H1 (cell line): ENCODE results near the gene LHX2. TPM values are rescaled to one million over a fixed set of nuclear protein-coding genes. Genes with fewer than 3 reads are reported as not detected.

Experiments used
- ATF3 ChIP-seq: IDR thresholded peaks from 2 replicates; pipeline ENCODE4 v1.6.1; 2011; ENCODE audit warnings: low read depth, mild to moderate bottlenecking, low read length; ENCODE audit not compliant: insufficient read depth
- CTBP2 ChIP-seq: IDR thresholded peaks from 2 replicates; pipeline ENCODE4 v1.7.0; 2011; ENCODE audit warnings: borderline replicate concordance, mild to moderate bottlenecking, moderate library complexity, mixed read lengths, low read length; ENCODE audit not compliant: insufficient read depth, insufficient read length
- SRF ChIP-seq: IDR thresholded peaks from 2 replicates; pipeline ENCODE4 v1.6.1; 2011; ENCODE audit warnings: mild to moderate bottlenecking, low read depth, low read length, moderate library complexity
- SUZ12 ChIP-seq: fragments of 200-600 bp; sonication (generic); IDR thresholded peaks from 2 replicates; pipeline ENCODE4 v1.6.1; 2012; ENCODE audit warnings: mild to moderate bottlenecking, inconsistent platforms, low read length, moderate library complexity, mixed read lengths
- polyA plus RNA-seq, 7 experiments: library from polyadenylated mRNA; depleted of rRNA in 3 of 7; stranded (reverse) in 5 of 7; unstranded in 2 of 7; fragments of >200 nt in 5 of 7; fragments of 200-250 nt in 2 of 7; gene quantifications; 1 replicate in 5 of 7; 2 replicates in 1 of 7; 4 replicates in 1 of 7; pipeline versions ENCODE4 v1.2.1 to v1.2.3, GENCODE V29; 2011 to 2013; ENCODE audit warnings: missing spikeins in 2 of 7, mixed read lengths in 2 of 7
- total RNA-seq: library from RNA; stranded (reverse); fragmentation: NEBNext Ultra II Directional; extraction: Animal tissue kit (Norgen Biotek cat#: 25700); gene quantifications from 2 replicates; pipeline ENCODE4 v1.2.1, GENCODE V29; 2021
- TF ChIP-seq, protein P1 (sequence below): IDR thresholded peaks from 2 replicates; pipeline ENCODE4 v1.6.1; 2012; ENCODE audit warnings: inconsistent platforms

LHX2 gene
- total and polyA plus RNA-seq, 2 of the 8 experiments (the other 6 are each of a cell fraction or from before 2014, with no cell fraction given): 0.11 to 0.86 TPM

DNA sequence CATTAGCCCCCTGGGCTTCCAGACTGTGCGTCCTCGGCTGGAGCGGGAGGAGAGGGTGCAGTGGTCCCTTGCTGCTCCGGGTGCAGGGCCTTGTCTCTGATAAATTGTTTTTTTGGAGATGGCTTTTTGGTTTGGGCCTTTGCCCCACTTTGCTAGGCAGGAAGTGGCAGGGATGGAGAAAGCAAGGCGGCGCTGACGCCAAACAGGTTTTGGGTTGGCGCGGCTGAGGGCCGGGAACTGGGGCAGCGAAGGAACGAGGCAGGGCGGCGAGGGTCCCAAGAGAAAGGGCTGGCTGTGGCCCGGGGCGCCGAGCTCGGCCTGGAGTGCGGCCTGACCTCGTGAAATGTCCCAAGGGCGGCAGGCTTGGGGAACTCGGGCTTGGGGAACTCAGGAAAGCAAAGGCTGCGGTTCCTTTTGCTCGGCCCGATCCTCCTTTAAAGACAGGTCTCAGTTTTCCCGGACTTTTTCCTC, 4.1 kb downstream of the LHX2 start (continued):
- TF ChIP-seq SRF (no peak), CTBP2 (peak; percentile 31), SUZ12 (peak; percentile 88), ATF3 (no peak)
- TF ChIP-seq, protein P1, sequence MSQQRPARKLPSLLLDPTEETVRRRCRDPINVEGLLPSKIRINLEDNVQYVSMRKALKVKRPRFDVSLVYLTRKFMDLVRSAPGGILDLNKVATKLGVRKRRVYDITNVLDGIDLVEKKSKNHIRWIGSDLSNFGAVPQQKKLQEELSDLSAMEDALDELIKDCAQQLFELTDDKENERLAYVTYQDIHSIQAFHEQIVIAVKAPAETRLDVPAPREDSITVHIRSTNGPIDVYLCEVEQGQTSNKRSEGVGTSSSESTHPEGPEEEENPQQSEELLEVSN: peak; percentile 36; the same call in 1 of the 2 replicates
